Measurements from ENCODE around the gene TECPR2.
"Not testable (repeated sequence)": the region's sequence is repeated elsewhere in the genome, so short reads cannot be mapped to it uniquely, and the experiment has no call there.

The TECPR2 gene

GRCh38 chr14:102528431-102529170, 165.9 kb downstream of the TECPR2 start:
- DNase-seq (ENCODE audit: low read depth) = no peak

GRCh38 chr14:102530828-102531478, 168.2 kb downstream of the TECPR2 start:
- no peak for DNase-seq (ENCODE audit: low read depth)

GRCh38 chr14:102532204-102532658, 169.5 kb downstream of the TECPR2 start:
- DNase-seq (ENCODE audit: low read depth) = no peak

DNA sequence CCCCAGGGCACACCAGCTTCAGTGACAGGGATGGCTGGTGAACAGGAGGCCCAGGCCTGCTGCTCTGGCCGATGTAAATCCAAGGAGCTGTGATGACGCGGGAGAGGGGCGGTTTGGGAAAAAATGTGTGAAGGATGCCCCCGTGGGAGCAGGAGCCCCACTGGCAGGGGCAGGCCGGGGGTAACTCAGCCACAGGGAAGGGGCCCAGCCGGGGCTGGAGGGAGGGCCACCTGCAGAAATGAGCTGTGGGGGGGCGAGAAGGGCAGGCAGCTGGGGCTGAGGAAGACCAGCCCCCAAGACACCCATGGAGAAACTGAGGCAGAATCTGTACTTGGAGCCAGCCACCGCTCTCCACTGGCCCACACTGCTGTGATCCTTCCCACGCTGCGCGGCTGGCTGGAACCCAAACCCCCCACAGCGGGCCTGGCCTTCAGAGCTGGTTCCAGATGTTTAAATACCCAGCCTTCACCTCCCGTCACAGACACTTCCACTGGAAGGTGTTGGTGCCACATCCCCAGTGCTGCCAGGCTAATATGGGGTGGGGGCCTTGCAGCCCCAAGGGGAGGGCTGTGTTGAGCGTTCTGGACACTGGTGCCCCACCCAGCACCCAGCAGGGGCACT, 175.3 kb downstream of the TECPR2 start:
- DNase-seq (ENCODE audit: low read depth) = no peak

DNA sequence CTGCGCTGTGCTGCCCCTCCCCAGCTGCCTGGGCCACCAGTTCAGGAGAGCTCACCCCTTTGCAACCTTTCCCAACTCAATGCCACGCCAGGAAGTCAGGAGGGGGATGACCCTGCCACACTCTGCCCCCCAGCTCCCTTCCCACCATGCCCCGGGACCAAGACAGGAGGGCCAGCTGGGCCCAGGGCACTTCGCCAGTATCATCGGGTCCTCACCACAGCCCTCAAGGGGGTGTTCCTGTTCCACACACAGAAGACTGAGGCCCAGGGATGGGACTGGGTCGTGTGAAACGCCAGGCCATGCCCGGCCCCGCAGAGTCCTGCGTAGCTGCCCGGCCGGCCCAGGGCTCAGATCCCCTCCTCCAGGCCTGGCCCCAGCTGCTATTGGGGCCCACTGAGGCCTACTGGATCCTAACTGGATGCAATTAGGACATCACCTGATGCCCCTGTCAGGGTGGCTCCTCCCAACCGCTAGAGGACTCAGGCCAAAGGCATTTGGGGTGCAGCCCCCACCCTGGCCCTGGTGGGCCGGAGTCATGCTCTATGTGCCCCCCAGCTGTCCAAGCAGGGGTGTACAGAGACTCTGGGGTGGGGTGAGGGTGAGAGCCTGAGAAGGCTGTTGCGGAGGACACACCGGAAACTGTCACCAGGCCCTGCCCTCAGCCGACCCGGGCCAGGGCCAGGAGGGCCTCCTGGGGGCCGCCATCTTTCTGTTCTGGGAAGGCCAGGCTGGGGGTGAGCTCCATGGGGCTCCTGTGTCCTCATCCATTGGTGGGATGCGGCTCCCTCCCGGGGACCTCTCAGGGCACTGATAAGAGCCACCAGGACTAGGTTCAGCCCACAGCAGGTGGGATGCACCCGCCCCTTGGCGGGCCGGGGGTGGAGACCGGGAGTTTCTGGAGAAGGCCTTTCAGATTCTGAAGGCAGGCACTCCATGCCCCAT, 176.1 kb downstream of the TECPR2 start:
- DNase-seq (ENCODE audit: low read depth) = no peak

GRCh38 chr14:102539544-102540314, 177.0 kb downstream of the TECPR2 start:
- DNase-seq (ENCODE audit: low read depth) = no peak

DNA sequence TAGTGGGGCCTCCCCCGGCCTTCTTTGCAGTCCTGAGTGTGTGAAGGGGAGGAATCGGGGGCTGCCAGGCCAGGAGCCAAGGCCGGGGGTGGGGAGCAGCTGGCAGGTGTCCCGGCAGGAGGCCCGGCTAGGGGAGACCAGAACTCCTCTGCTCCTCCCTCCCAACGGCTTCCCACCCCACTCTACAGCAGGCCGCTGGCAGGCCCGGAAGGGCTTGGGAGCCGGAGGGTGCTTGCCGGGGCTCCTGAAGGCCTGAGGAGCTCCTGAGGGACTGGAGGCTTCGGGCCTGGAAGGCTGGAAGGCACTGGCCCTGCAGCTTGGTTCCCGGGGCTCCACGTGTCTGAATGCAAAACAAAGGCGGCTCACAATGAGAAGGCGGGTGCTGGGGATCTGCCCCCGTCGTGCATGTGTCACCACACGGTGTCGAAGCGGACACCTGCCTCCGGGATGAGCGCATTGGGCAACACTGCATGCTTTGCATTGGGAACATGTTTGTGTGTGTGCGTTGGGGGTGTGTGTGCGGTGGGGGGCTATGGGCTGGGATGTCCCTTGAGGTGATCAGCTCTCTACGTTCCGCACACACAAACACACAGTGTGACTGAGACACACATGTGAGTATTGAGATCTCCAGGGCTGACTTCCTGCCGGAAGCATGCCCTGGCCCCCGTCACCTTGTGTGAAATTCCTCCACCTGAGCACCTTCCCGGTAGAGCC, 177.7 kb downstream of the TECPR2 start:
- DNase-seq (ENCODE audit: low read depth) = no peak

DNA sequence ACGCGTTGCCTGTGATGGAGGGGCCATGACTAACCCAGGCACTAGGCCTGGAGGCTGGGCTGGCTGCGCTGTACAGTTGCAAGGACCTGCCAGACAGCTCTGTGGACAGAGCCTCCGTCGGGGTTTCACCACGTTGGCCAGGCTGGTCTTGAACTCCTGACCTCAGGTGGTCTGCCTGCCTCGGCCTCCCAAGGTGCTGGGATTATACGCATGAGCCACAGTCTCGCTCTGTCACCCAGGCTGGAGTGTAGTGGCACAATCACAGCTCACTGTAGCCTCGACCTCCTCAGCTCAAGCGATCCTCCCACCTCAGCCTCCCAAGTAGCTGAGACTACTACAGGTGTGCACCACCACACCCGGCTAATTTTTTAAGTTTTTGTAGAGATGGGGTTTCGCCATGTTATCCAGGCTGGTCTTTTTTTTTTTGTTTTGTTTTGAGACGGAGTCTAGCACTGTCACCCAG, 178.3 kb downstream of the TECPR2 start:
- DNase-seq (ENCODE audit: low read depth) = not testable (repeated sequence)

GRCh38 chr14:102541771-102542170, 179.0 kb downstream of the TECPR2 start:
- no peak for DNase-seq (ENCODE audit: low read depth)

- DNase-seq (ENCODE audit: low read depth) = no peak
Observed at GRCh38 chr14:102544046-102544746, 181.5 kb downstream of the TECPR2 start.

- no peak for DNase-seq (ENCODE audit: low read depth)
Observed at GRCh38 chr14:102544747-102545460, 182.2 kb downstream of the TECPR2 start.

DNA sequence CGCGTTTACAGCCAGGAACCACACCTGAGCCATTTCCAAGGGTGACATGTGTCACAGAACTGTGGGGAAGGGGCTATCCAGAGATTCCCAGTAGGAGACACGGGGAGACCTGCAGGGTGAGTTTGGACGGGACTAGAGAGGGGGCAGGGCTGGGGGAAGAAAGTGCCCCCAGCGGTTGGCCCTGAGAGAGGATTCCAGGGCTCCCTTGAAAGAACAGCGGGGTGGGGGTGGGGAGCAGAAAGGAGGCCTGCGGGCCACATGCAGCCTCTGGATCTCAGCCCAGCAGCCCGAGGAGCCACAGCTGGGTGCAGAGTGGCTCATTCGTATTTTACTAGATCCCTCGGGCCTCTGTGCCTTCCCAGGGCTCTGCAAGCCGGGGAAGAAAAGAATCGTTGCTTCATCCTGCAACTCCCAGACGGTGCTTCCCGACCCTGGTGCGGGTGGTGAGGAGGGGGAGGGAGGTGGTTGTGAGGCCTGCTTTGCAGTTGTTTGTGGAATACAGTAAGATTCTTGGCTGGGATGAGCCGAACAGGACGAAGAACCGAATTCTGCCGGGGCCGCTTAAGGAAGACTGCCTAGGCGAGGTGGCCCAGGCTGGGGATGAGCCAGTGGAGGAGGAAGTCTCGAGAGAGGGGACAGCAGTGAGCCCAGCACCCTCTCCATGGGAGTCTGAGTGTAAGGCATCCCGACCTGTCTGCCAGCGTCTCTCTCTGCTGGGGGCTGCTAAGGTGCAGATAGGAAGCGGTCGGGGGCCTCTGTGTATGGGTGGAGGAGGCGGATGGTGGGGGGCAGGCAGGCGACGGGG, 182.9 kb downstream of the TECPR2 start:
- no peak for DNase-seq (ENCODE audit: low read depth)

GRCh38 chr14:102548616-102549240, 186.0 kb downstream of the TECPR2 start:
- no peak for DNase-seq (ENCODE audit: low read depth)

DNA sequence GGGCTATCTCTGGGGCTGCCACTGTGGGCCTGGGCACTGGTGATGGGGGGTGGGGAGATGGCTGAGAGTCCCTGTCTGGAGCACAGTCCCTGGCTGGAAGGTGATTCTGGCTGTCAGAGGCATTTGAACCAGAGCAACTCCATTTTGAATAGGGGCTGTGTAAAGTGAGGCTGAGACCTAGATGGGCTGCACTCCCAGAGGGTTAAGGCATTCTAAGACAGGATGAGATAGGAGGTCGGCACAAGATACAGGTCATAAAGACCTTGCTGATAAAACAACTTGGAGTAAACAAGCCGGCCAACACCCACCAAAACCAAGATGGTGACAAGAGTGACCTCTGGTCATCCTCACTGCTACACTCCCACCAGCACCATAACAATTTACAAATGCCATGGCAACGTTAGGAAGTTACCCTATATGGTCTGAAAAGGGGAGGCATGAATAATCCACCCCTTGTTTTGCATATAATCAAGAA, 188.2 kb downstream of the TECPR2 start:
- not testable (repeated sequence) for DNase-seq (ENCODE audit: low read depth)

Data from activated T-cell treated with anti-CD3 and anti-CD28 coated beads for 1 hour (primary cell).